NCI-H1417 (cell line): ENCODE results near the gene SLC41A1.

Experiments used
- DNase-seq, 3 experiments: peaks; one replicate each; lab custom pipeline; 2025; lab: John Stamatoyannopoulos, UW

SLC41A1 gene

DNA sequence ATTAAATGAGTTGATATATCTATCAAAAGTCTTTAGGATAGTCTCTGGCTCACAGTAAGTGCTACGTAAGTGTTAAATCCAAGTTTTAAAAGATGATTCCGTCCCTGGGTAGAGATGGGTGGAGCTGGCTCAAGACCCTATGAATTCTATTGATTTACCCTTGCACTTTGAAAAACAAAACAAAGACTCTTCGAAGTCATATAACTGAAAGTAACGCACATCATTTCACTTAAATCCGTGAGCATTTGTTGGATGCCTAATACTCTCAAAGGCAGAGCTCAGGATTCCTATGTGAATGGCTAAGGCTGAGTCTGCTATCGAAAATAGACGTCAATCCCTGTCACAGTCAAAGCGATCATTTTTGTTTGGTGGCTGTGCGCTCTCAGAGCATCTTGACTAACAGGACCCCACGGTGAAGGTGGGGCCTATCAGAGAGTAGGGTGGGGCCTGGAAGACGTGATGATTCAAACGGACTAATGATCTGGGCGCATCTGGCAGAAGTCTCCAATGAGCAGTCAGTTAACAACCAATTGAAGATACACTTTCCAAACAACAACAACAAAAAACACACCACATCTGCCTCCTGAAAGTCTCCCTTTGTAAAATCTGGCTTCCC, 61.9 kb downstream of the SLC41A1 start:
- peak; percentile 21 to 36 (median 34) for DNase-seq

DNA sequence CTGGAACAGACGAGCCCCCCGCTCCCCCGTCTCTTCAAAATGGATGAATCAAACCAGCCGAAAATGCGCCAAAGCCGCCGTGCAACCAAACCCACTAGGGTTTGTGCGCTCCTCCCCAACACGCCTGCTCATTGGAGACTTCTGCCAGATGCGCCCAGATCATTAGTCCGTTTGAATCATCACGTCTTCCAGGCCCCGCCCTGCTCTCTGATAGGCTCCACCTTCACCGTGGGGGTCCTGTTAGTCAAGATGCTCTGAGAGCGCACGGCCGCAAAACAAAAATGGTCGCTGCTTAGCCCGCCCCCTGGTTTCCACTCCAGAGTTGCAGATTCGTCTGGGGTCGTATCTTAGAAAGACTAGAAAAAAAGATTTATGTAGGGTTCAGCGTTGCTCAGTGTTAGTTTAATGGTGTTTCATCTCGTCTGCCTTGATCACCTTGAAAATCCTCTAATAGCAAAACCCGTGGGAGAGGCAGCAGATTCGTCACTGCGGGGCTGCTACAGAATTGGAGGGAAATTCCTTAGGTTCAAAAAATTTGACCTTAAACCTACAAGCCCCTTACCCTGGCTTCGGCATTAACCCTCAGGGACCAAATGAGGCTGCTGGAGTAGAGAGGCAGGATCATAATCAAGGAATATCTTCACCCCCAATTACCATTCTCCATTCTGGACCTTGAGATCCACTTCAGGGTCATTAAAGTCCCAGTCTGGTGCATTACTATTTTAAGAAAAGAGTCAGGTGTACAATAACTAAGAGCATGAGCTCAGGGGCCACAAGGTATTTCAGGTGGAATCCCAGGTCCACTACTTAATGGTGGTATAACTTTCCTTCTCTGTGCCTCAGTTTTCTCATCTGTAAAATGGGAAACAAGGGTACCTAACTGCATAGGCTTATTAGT, 62.6 kb downstream of the SLC41A1 start, which contains the start of gene NUCKS1:
Gene NUCKS1, minus strand, starts transcription at position 45 of the 898 bp plus-strand sequence. CDS start 209 bp downstream, outside the sequence.
- DNase-seq = peak; percentile 97 to 100 (median 99)

DNA sequence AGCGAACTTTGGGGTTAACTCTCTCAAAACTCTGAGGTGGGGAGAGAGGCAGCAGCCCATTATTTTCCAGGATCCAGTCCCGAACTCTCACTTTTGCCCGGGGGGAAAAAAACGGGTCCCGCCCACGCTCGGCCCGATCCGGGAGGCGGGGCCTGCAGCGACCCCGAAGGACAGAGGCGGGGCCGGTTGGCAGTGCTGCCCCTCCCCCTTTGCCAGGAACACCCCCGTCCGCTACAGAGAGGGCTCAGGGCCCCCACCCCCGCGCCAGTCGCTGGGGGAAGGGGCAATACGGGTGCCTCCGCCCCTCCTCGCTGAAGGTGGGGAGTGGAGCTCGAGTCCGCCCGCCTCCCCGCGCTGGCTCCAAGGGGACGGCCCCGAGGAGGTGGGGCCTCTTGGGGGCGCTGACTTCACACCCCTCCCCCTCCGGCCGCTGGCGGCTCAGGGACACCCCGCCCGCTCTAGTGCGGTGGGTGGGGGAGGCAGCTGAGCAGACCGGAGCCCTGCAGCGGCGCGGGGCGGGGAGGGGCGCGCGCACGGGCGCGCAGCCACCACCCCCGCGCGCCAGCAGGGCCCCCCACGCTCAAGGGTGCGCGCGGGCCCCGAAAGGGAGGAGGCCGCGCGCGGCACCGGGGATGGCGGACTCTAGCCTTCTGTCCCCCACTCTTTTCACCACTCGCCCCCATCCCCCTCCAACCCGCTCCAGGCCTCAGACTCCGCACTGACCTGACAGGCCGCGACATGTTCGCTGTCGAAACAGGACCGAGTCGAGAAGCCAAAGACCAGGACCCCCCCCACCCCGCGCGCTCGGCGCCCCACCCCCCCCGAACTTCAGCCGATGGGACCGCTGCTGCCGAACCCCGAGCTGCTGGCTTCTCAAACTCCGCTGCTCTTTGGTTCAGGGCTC, 63.5 kb downstream of the SLC41A1 start:
- peak; percentile 94 to 97 (median 96) for DNase-seq

DNA sequence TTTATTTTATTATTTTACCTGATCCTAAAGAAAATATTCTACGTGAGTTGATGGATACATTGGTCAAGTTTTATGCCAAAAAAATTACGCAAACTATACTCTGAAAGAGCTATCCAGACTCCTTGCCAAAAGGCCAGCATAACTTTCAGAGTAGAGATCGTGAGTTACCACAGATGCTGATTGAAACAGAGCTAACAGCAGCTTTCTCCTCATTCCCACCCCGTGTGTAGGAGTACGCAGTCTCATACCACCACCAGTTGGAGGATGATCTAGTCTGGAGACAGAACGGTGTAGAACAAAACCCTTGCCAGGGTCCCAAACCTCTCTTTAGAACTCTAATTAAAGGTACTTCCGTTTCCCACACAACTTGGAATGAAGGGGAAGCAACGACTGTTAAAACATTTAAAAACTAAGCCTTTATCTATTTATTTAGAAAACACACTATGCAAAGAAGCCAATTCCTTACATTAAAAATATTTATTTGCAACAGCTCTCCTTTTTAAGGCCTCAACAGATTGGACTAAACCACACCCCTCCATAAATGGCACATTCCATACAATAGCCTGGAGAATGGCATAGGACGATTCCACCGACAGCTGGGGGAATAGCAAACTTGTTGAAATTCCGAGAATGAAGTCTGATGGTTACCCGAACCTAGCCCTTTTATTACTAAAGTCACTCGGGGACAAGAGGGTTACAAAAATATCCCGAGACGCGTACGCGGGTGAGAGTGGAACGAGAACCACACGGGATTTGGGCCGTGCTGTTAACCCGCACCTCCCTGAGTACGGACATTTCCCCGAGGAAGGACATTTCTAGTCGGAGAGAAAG, 64.4 kb downstream of the SLC41A1 start:
- peak; percentile 52 to 85 (median 66) for DNase-seq

DNA sequence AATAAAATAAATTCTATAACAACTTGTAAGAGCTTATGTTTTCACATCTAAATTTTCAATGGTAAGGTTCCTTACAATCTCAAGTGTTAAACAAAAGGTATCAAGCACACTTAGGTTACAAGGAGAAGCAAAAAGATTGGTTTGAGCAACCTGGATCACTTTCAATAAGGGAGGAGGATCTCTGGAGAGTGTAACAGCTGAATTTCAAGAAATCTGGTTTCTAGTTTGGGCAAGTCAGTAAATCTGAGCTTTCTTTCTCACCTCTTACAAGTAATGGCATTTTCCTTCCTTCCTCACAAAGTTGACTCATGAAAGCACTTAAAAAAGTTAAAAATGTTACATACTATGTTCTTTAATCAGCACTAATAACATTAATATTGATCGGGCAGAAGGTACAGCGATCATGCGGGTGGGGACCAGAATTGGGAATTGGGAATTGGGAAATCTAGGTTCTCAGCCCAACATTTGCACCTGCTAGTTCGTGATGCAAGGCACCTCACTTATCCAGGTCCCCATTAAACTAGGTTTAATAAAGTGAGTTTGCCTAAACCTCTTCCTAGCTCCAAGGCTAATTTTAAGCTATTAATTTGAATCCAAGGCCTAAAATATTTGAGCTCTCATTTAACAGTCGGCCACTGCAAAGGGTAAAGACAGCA, 66.1 kb downstream of the SLC41A1 start:
- no peak for DNase-seq

DNA sequence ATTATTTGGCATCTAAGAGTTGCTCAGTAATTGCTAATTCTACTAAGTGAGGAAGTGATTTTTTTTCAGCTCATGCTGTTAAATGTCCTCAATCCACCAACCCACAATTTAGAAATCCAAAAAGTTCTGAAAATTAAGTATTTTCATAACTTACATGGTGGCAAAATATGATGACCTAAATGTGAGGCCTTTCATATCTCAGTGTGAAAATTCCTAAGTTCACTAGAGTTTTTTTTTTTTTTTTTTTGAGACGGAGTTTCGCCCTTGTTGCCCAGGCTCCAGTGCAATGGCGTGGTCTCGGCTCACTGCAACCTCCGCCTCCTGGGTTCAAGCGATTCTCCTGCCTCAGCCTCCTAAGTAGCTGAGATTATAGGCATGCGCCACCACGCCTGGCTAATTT, 68.6 kb downstream of the SLC41A1 start:
- DNase-seq = no peak

DNA sequence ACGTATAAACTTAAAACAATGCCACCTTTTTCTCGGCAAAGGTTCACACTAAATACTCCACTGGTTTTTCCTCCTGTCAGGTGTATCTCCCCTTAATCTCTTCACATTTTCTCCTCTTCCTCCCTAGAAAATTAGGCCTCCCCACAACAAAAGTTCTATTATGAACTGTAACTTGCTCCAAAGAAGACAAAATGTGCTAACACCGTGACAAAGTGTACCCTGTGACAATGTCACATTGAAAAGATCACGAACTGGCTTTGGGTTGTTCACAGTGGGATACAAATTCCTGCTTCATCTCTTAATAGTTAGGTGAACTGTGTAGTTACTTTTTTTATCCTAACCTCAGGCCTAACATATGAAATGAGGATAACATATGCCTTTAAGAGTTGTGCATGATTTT, 69.0 kb downstream of the SLC41A1 start:
- DNase-seq = no peak

DNA sequence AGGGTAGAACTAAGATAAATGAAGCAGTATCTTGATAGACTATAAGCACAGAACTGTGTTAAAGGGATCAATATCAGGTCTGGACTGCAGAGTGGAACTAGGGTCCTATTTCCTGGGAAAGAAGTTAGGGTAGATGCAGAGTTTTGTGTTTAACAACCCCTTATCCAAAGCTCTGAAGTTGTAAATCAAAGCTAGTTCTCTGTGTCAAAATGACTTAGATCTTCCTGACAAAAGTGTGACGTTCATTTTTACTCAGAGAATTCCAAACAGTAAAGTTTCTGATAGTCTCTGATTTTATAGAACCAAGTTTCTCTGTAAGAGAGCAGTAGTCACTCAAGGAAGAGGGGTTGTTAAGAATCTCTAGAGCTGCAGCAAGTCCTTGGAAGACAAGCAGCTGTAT, 71.3 kb downstream of the SLC41A1 start:
- DNase-seq = no peak

DNA sequence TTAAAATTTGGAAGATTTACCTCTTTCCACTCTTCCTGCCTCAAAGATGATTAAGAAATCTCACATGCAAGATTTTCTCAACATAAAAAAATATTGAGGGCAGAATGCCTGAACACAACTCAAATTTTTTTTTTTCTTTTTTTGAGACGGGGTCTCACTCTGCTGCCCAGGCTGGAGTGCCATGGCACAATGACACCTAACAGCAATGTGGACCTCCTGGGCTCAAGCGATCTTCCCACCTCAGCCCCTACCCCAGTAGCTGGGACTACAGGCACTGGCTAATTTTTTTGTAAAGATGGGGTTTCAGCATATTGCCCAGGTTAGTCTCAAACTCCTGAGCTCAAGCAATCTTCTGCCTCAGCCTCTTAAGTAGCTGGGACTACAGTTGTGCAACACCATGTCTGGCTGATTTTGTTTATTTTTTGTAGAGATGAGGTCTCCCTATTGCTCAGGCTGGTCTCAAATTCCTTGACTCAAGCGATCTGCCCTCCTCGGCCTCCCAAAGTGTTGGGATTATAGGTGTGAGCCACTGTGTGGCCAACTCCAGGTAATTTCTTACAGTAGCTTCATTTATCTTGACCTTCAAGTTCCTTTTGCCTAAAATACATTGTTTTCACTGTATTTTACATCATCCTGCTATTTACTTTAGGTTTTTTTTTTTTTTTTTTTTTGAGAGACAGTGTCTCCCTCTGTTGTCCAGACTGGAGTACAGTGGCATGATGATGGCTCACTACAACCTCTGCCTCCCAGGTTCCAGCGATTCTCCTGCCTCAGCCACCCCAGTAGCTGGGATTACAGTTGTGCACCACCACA, 73.4 kb downstream of the SLC41A1 start:
- no peak for DNase-seq
